Calu3 (cell line): Measurements from ENCODE around the gene RABEP2. TPM values are rescaled to one million over a fixed set of nuclear protein-coding genes. Genes with fewer than 3 reads are reported as not detected.

ENCODE experiments used
- BruUV-seq: library from RNA; stranded (reverse); fragments of 400-500 nt; replicated peaks from 2 replicates; lab custom pipeline; 2021; lab: Mats Ljungman, UMichigan
- CTCF ChIA-PET: fragments of 300-600 bp; sonication (Branson Sonifier 250); formaldehyde crosslinking; loops from one replicate; lab custom pipeline; 2022; ENCODE audit warnings: antibody characterized with exemption; lab: Charles Lee
- DNase-seq: peaks from one replicate; pipeline ENCODE4 v3.0.0; 2022
- H3K27ac Mint-ChIP-seq: one replicate; pipeline ENCODE4 v1.8.0; 2022; ENCODE audit warnings: mixed read lengths; ENCODE audit not compliant: unreplicated experiment
- H3K27me3 Mint-ChIP-seq: one replicate; pipeline ENCODE4 v1.8.0; 2022; ENCODE audit warnings: mixed read lengths; ENCODE audit not compliant: unreplicated experiment
- H3K36me3 Mint-ChIP-seq: one replicate; pipeline ENCODE4 v1.8.0; 2022; ENCODE audit warnings: mild to moderate bottlenecking, moderate library complexity, mixed read lengths; ENCODE audit not compliant: insufficient read depth, unreplicated experiment
- H3K4me1 Mint-ChIP-seq: one replicate; pipeline ENCODE4 v1.8.0; 2022; ENCODE audit warnings: mild to moderate bottlenecking, low read depth, mixed read lengths; ENCODE audit not compliant: unreplicated experiment
- H3K4me3 Mint-ChIP-seq: one replicate; pipeline ENCODE4 v1.8.0; 2022; ENCODE audit warnings: mild to moderate bottlenecking, low read depth, moderate library complexity, mixed read lengths; ENCODE audit not compliant: unreplicated experiment
- H3K9me3 Mint-ChIP-seq: one replicate; pipeline ENCODE4 v1.8.0; 2022; ENCODE audit warnings: low read depth, mixed read lengths; ENCODE audit not compliant: unreplicated experiment
- intact Hi-C: fragments of 100-400 bp; cut with micrococcal nuclease; formaldehyde crosslinking; loops from one replicate; pipeline ENCODE4 v1.10.0; 2022; ENCODE audit not compliant: unreplicated experiment
- total RNA-seq: library from RNA; stranded (reverse); gene quantifications from 2 replicates; pipeline ENCODE4 v1.2.3, GENCODE V29; 2022
- TF ChIP-seq, protein P1 (sequence below): fragments of 200-600 bp; IDR thresholded peaks from one replicate; pipeline ENCODE4 v1.8.0; 2022; ENCODE audit warnings: antibody characterized with exemption; ENCODE audit not compliant: unreplicated experiment

RABEP2 gene
- total RNA-seq, 1 experiment from 2014 or later: 34.3 TPM

DNA sequence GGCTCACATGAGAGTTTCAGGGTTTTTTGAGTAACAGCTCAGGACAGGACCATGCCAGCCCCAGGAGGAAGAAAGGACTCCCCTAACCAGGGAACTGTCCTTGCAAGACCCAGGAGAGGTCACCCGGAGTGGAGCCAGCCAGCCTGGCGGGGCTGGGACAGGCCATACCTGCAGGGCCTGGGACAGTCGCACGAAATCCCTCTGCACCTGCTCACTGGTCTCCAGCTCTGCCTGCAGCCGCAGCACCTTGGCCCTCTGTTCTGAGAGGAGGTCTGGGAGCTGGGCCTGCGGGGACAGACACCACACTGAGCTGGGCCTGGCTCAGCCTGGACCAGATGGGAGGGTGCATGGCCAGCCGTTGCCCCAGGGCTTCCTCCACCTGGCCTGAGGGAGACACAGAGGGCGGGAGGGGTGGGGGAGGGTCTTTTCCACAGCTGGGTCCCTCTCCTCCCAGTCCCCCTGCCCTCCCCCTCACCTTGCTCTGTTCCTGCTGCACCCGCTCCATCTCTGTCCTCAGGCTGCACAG lies 19.7 kb downstream of the RABEP2 start:
- BruUV-seq: no TSS peak
- Mint-ChIP-seq H3K27me3 (no peaks in the 10 kb centered on the region), H3K4me1 (no peaks in the 10 kb centered on the region), H3K27ac (no peak overlapping the region), H3K4me3 (no peak overlapping the region), H3K36me3 (peaks cover 34% of the 10 kb centered on the region), H3K9me3 (no peaks in the 10 kb centered on the region)
- TF ChIP-seq, protein P1, sequence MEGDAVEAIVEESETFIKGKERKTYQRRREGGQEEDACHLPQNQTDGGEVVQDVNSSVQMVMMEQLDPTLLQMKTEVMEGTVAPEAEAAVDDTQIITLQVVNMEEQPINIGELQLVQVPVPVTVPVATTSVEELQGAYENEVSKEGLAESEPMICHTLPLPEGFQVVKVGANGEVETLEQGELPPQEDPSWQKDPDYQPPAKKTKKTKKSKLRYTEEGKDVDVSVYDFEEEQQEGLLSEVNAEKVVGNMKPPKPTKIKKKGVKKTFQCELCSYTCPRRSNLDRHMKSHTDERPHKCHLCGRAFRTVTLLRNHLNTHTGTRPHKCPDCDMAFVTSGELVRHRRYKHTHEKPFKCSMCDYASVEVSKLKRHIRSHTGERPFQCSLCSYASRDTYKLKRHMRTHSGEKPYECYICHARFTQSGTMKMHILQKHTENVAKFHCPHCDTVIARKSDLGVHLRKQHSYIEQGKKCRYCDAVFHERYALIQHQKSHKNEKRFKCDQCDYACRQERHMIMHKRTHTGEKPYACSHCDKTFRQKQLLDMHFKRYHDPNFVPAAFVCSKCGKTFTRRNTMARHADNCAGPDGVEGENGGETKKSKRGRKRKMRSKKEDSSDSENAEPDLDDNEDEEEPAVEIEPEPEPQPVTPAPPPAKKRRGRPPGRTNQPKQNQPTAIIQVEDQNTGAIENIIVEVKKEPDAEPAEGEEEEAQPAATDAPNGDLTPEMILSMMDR: no peak
- CTCF ChIA-PET: no interaction called here
- intact Hi-C loops: no loop called here
- DNase-seq: no peak

DNA sequence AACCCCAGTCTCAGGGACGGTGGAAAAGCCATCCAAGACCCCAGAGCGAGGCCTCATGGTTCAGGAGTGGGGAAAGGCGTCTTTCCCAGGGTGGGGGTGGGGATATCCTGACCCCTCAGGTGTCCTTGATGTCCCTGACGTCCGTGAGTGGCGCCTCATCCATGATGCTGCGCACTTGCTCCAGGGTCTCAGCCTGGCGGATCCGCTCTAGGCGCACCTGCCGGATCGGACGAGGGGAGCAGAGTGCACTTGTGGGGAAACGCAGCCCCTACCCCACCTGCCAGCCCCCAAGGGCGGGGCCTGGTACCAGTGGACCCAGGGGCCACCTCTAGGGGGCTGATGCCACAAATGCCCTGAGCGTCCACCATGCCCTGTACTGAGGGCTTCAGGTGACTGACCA lies 20.2 kb downstream of the RABEP2 start:
- no peak overlapping the region for H3K4me3 Mint-ChIP-seq

DNA sequence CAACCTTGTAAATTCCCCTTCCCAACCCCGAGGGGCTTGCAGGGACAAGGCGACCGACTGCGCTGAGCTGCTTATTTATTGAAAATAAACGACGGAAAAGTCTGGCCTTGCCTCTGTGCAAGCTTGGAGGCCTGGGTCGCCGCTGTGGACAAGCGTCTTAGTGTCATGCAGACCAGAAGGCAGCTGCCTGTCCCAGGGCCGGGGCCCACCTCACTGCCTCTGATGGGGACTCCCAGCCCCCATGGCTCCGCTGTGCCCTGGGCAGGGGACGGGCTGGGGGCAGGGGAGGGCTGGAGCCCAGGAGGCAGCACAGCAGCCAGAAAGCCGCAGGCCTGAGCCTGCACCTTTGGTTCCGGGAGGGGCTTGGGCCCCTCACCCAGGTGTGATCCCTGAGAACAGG lies 20.7 kb downstream of the RABEP2 start:
- Mint-ChIP-seq H3K27me3 (no peaks in the 10 kb centered on the region), H3K4me1 (no peaks in the 10 kb centered on the region)
- intact Hi-C loops: no loop called here

More for the DNA sequence above, 20.2 kb downstream of the RABEP2 start:
- no peak for DNase-seq
- H3K36me3 Mint-ChIP-seq: peaks cover 29% of the 10 kb centered on the region
- no peaks in the 10 kb centered on the region for H3K27me3 Mint-ChIP-seq
- H3K4me1 Mint-ChIP-seq: no peaks in the 10 kb centered on the region
- BruUV-seq: no TSS peak
- intact Hi-C loops: no loop called here
- H3K27ac Mint-ChIP-seq: no peak overlapping the region
- no peaks in the 10 kb centered on the region for H3K9me3 Mint-ChIP-seq
- CTCF ChIA-PET: no interaction called here
- TF ChIP-seq, protein P1: no peak

DNA sequence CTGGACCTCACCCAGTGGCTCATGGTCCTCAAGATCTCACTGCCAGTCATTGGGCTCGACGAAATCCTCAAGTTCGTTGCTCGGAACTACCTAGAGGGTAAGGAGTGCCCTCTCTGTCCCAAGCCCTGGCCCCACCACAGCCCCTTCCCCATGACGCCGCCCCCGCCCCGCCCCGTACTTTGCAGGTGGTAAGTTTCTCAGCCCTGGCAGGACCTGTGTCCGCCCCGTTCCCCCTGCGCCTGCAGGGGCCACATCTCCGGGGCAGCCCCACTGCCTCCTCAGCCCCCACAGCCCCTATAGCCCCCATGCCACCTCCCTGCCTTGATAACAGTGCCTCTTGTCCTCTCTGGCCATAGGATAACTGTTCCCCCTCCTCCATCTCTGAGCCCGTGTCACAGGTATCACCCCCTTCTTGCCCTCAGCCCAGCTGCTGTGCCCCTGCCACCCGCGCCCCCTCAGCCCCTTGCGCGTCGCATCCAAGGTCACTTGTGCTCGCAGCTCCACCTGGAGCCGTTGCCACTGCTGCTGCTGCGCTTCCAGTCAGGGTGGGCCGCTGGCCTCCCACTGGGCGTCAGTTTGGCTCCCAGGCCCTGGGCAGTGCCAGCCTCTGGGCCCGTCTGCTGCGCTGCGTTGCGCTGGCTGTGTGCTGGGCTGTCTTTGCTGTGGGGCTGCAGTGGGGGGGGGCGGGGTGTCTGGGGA lies 21.5 kb downstream of the RABEP2 start:
- H3K36me3 Mint-ChIP-seq: peaks cover 23% of the 10 kb centered on the region
- CTCF ChIA-PET: interaction anchor here (0.7 kb wide), 1 partner anchor 358 kb away, joined by 3 read pairs; no protein-coding TSS in a partner anchor
- H3K27me3 Mint-ChIP-seq: no peaks in the 10 kb centered on the region
- no TSS peak for BruUV-seq
- TF ChIP-seq, protein P1: no peak
- H3K4me3 Mint-ChIP-seq: no peak overlapping the region
- H3K4me1 Mint-ChIP-seq: no peaks in the 10 kb centered on the region
- intact Hi-C loops: no loop called here
- no peak for DNase-seq
- no peak overlapping the region for H3K27ac Mint-ChIP-seq
- H3K9me3 Mint-ChIP-seq: no peaks in the 10 kb centered on the region

More for the DNA sequence above, 20.7 kb downstream of the RABEP2 start:
- H3K27ac Mint-ChIP-seq: no peak overlapping the region
- BruUV-seq: no TSS peak
- CTCF ChIA-PET: interaction anchor here (0.7 kb wide), 1 partner anchor 357 kb away, joined by 3 read pairs; no protein-coding TSS in a partner anchor
- no peak overlapping the region for H3K4me3 Mint-ChIP-seq
- H3K9me3 Mint-ChIP-seq: no peaks in the 10 kb centered on the region
- peaks cover 24% of the 10 kb centered on the region for H3K36me3 Mint-ChIP-seq
- DNase-seq: no peak
- TF ChIP-seq, protein P1: no peak
